ENCODE data around the gene NTF3. TPM values are rescaled to one million over a fixed set of nuclear protein-coding genes. Genes with fewer than 3 reads are reported as not detected.

Gene NTF3
- total RNA-seq, 2 donors from 2014 or later = 1.0 to 1.2 TPM

DNA sequence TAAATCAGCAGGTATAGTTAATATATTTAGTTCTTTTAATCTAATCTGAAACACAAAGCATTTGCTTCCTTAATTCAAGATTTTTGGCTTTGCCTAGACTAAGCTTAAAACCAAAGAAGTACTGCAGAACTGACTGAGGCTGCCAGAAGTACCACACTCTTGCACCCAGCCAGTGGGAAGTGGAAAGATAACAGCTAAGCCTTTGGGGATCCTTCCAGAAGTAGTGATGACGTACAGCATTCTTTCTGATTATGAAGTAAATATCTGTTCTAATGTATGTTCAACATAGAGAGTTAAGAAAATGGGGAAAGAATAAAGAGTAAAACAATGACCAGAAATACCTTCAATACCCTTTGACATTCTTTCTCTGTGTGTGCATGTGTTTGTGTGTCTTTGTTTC is 19.3 kb downstream of the NTF3 start:
- H3K27me3 ChIP-seq (replicated peaks; ENCODE audit: insufficient read depth) = no peaks in the 10 kb centered on the region
- no peaks in the 10 kb centered on the region for H3K36me3 ChIP-seq
- H3K9me3 ChIP-seq = no peaks in the 10 kb centered on the region
- intact Hi-C loops (cut with DNase I) = no loop called here
- H3K4me1 ChIP-seq (replicated peaks) = no peaks in the 10 kb centered on the region
- no peak for DNase-seq (ENCODE audit: low spot score)
- TF ChIP-seq POLR2A (IDR thresholded peaks at IDR 0.05) (no peak), POLR2AphosphoS5 (IDR thresholded peaks at IDR 0.05) (no peak), CTCF (IDR thresholded peaks at IDR 0.05) (no peak)
- H3K4me3 ChIP-seq = no peak overlapping the region
- WGBS = 98% methylated on average over 1 of the region's 1 CpG
- no peak overlapping the region for H3K27ac ChIP-seq

- TF ChIP-seq POLR2A (IDR thresholded peaks at IDR 0.05) = no peak
- no peak for TF ChIP-seq POLR2AphosphoS5 (IDR thresholded peaks at IDR 0.05)
- no peak for TF ChIP-seq CTCF (IDR thresholded peaks at IDR 0.05)
- no peak overlapping the region for H3K27ac ChIP-seq
- H3K36me3 ChIP-seq = no peaks in the 10 kb centered on the region
- WGBS = 96% methylated on average over 9 of the region's 9 CpGs
- no peaks in the 10 kb centered on the region for H3K9me3 ChIP-seq
- no peaks in the 10 kb centered on the region for H3K27me3 ChIP-seq (replicated peaks; ENCODE audit: insufficient read depth)
- intact Hi-C loops (cut with DNase I) = no loop called here
- no peak for DNase-seq (ENCODE audit: low spot score)
- H3K4me3 ChIP-seq = no peak overlapping the region
- H3K4me1 ChIP-seq (replicated peaks) = no peaks in the 10 kb centered on the region
These were observed 20.7 kb downstream of the NTF3 start for GRCh38 chr12:5452569-5452968.

- DNase-seq (ENCODE audit: low spot score) = no peak
- intact Hi-C loops (cut with DNase I) = no loop called here
- WGBS = 19% methylated on average over 5 of the region's 5 CpGs
- Histone ChIP-seq H3K9me3 (no peaks in the 10 kb centered on the region), H3K4me3 (no peak overlapping the region), H3K27ac (no peak overlapping the region), H3K4me1 (replicated peaks) (no peaks in the 10 kb centered on the region), H3K36me3 (no peaks in the 10 kb centered on the region), H3K27me3 (replicated peaks; ENCODE audit: insufficient read depth) (no peaks in the 10 kb centered on the region)
- TF ChIP-seq CTCF (IDR thresholded peaks at IDR 0.05) = no peak
- TF ChIP-seq POLR2A (IDR thresholded peaks at IDR 0.05) = no peak
- TF ChIP-seq POLR2AphosphoS5 (IDR thresholded peaks at IDR 0.05) = no peak
These were observed 21.6 kb downstream of the NTF3 start for GRCh38 chr12:5453466-5453865.

- intact Hi-C loops (cut with DNase I) = no loop called here
- no peak overlapping the region for H3K27ac ChIP-seq
These were observed 23.1 kb downstream of the NTF3 start for GRCh38 chr12:5455045-5455444.

More at GRCh38 chr12:5455045-5455444, 23.1 kb downstream of the NTF3 start:
- H3K36me3 ChIP-seq = no peaks in the 10 kb centered on the region
- H3K4me1 ChIP-seq (replicated peaks) = no peaks in the 10 kb centered on the region
- no peak overlapping the region for H3K4me3 ChIP-seq
- no peak for DNase-seq (ENCODE audit: low spot score)
- no peak for TF ChIP-seq POLR2AphosphoS5 (IDR thresholded peaks at IDR 0.05)
- TF ChIP-seq CTCF (IDR thresholded peaks at IDR 0.05) = no peak
- no peak for TF ChIP-seq POLR2A (IDR thresholded peaks at IDR 0.05)
- H3K9me3 ChIP-seq = no peaks in the 10 kb centered on the region
- H3K27me3 ChIP-seq (replicated peaks; ENCODE audit: insufficient read depth) = no peaks in the 10 kb centered on the region
- 89% methylated on average over 11 of the region's 11 CpGs for WGBS

All from prostate gland (tissue), 2 donors.